Measurements from ENCODE around the gene ETS1.

GRCh38 chr11:128482512-128483191 lies 104.7 kb downstream of the ETS1 start:
- TF ChIP-seq CTCF (IDR thresholded peaks at IDR 0.05) (no peak), POLR2A (IDR thresholded peaks at IDR 0.05) (no peak), POLR2AphosphoS5 (IDR thresholded peaks at IDR 0.05) (no peak)

Measured in prostate gland (tissue), 2 donors.